PC-3 (cell line): ENCODE results near the gene SYVN1.

ENCODE experiments used
- CTCF ChIP-seq: fragments of 300-600 bp; sonication (generic); conservative IDR thresholded peaks from 2 replicates; pipeline ENCODE4 v1.5.1; 2017; ENCODE audit warnings: antibody characterized with exemption, low read depth, mild to moderate bottlenecking, low read length
- EZH2 ChIP-seq: fragments of 300-600 bp; sonication (generic); IDR thresholded peaks from one replicate; pipeline ENCODE4 v1.6.1; 2017; ENCODE audit warnings: antibody characterized with exemption, mild to moderate bottlenecking, low read length; ENCODE audit not compliant: unreplicated experiment

GRCh38 chr11:65141896-65142494, 7.7 kb upstream of the SYVN1 start:
- TF ChIP-seq CTCF: no peak
- TF ChIP-seq EZH2: no peak
